ENCODE data around the gene NSF.
"Not testable (repeated sequence)": the region's sequence is repeated elsewhere in the genome, so short reads cannot be mapped to it uniquely, and the experiment has no call there.

NSF gene

DNA sequence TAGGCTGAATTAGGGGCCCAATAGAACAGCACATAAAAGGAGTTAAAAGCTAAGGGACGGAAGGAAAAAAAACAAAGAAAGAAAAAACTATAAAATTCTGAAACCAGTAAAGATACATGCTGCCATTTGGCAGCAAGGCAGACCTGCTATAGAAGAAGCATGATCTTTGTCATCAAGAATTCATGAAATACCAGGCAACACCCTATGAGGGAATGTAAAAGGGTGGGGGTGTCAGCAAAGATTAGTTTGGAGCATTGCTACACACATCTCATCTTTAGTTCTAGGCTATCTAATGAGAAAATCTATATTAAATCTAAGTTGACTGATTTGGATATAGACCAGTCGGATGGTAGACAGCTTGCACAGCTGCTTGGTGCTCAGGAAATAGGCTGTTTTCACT, 73.1 kb downstream of the NSF start:
- H3K4me1 ChIP-seq (ENCODE audit: control insufficient read depth, insufficient read depth, low read length, poor library complexity, severe bottlenecking); H3K27ac ChIP-seq (ENCODE audit: low read depth, low read length, severe bottlenecking); H3K4me3 ChIP-seq (ENCODE audit: extremely low read depth, insufficient read depth, low read length, poor library complexity, severe bottlenecking); H3K36me3 ChIP-seq (ENCODE audit: control insufficient read depth, insufficient read depth, low read length); H3K9me3 ChIP-seq (ENCODE audit: control insufficient read depth, low read length): not testable (repeated sequence)
- WGBS, 2 experiments (ENCODE audit: insufficient coverage in 2 of 2): no CpG with 5 or more reads among the region's 2 CpGs

DNA sequence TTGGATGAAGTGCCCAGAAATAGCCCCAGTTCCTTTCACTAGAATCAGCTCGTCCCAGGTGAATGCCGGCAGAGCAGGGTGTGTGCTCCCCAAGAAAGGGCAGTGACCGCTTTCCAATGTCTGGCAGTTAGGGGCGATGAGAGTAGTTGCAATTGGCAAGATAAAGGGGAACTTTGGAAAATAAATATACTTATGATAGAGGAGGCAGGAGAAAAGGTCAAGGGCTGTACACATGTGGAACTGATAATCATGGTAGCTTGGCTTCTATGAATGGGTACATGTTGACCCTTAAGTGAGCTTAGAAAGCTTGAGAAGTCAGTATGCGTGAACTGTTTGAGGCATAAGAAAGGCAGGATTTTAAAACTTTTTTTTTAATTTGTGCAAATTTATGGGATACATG, 75.5 kb downstream of the NSF start:
- no CpG with 5 or more reads among the region's 5 CpGs for WGBS, 2 experiments (ENCODE audit: insufficient coverage in 2 of 2)
- H3K9me3 ChIP-seq (ENCODE audit: control insufficient read depth, low read length); H3K4me1 ChIP-seq (ENCODE audit: control insufficient read depth, insufficient read depth, low read length, poor library complexity, severe bottlenecking); H3K36me3 ChIP-seq (ENCODE audit: control insufficient read depth, insufficient read depth, low read length); H3K27ac ChIP-seq (ENCODE audit: low read depth, low read length, severe bottlenecking); H3K4me3 ChIP-seq (ENCODE audit: extremely low read depth, insufficient read depth, low read length, poor library complexity, severe bottlenecking): not testable (repeated sequence)

DNA sequence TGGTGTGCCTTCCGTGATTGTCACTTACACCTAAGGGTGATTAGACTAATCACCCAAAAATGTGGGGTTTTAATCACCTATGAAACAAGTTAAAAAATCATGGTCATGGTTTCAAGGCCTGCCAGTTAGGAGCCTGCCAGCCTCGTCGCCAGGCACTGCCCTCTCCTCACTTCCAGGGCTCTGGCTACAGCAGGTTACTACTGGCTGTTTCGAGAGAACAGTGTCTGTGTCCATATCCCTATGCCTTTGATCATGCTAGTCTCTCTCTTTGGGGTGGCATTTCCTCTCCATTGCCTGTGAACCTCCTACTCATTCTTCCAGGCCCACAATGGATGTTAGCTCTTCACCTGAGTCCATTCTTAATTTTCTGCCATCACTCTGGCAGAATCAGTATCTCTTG, 80.3 kb downstream of the NSF start:
- WGBS, 2 experiments (ENCODE audit: insufficient coverage in 2 of 2): no CpG with 5 or more reads among the region's 4 CpGs

DNA sequence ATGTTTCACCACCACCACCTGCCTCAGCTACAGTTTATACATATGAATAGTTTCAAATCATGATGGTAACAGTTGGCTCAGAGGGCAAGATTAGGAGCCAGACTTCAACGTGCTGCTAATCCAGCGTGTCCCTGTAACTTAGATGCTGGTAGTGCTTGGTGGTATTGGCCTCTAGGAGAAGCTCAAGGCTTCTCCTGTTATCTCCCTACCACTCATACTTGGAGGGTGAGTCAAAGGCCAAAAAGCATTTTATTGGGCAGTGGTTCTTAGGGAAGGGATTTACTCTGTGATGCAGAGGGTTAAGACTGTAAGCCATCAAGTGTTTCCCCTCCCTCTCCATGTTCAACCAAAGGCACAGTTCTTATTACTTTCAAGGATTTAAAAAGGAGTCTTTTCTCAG, 82.3 kb downstream of the NSF start:
- H3K4me3 ChIP-seq (ENCODE audit: extremely low read depth, insufficient read depth, low read length, poor library complexity, severe bottlenecking): not testable (repeated sequence)
- WGBS, 2 experiments (ENCODE audit: insufficient coverage in 2 of 2): no CpG with 5 or more reads among the region's 2 CpGs

More for the DNA sequence above, 80.3 kb downstream of the NSF start:
- not testable (repeated sequence) for H3K36me3 ChIP-seq (ENCODE audit: control insufficient read depth, insufficient read depth, low read length); H3K4me1 ChIP-seq (ENCODE audit: control insufficient read depth, insufficient read depth, low read length, poor library complexity, severe bottlenecking); H3K4me3 ChIP-seq (ENCODE audit: extremely low read depth, insufficient read depth, low read length, poor library complexity, severe bottlenecking); H3K27ac ChIP-seq (ENCODE audit: low read depth, low read length, severe bottlenecking); H3K9me3 ChIP-seq (ENCODE audit: control insufficient read depth, low read length)

DNA sequence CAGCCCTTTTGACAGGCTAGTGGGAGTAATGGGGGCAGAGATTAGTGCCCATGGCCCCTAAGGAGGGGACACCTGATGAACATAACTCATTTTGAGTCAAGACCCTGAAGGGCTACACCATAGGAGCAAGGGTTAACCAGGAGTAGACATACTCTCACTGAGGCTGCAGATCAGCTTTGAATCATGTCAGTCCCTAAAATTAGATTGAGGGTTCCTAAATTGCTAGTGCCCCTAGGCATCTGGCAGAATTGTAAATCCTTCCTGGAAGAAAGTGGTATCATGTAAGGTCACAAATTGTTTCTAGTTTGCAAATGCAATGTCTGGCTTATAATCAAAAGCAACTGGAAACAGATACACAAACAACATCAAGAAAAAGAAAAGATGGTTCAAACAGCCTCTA, 87.3 kb downstream of the NSF start:
- H3K4me1 ChIP-seq (ENCODE audit: control insufficient read depth, insufficient read depth, low read length, poor library complexity, severe bottlenecking); H3K4me3 ChIP-seq (ENCODE audit: extremely low read depth, insufficient read depth, low read length, poor library complexity, severe bottlenecking); H3K9me3 ChIP-seq (ENCODE audit: control insufficient read depth, low read length); H3K27ac ChIP-seq (ENCODE audit: low read depth, low read length, severe bottlenecking); H3K36me3 ChIP-seq (ENCODE audit: control insufficient read depth, insufficient read depth, low read length): not testable (repeated sequence)

More for the DNA sequence above, 82.3 kb downstream of the NSF start:
- not testable (repeated sequence) for H3K9me3 ChIP-seq (ENCODE audit: control insufficient read depth, low read length); H3K36me3 ChIP-seq (ENCODE audit: control insufficient read depth, insufficient read depth, low read length); H3K4me1 ChIP-seq (ENCODE audit: control insufficient read depth, insufficient read depth, low read length, poor library complexity, severe bottlenecking); H3K27ac ChIP-seq (ENCODE audit: low read depth, low read length, severe bottlenecking)

DNA sequence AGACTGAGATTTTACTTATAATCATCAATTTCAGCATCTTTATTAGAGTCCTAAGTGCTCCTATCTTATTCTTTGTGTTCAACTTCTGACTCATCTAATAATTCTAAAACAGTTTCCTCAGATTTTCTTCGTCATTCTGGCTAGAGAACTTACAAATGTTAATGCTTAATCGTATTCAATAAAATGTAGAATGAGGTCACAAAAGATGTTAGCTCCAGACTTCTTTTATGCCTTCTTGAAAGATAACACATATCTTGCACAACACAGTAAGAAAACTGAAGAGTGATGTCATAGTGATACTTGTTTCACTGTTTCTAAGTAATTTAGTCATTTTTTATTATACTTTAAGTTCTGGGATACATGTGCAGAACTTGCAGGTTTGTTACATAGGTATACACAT, 93.2 kb downstream of the NSF start:
- not testable (repeated sequence) for H3K27ac ChIP-seq (ENCODE audit: low read depth, low read length, severe bottlenecking); H3K36me3 ChIP-seq (ENCODE audit: control insufficient read depth, insufficient read depth, low read length); H3K9me3 ChIP-seq (ENCODE audit: control insufficient read depth, low read length); H3K4me3 ChIP-seq (ENCODE audit: extremely low read depth, insufficient read depth, low read length, poor library complexity, severe bottlenecking); H3K4me1 ChIP-seq (ENCODE audit: control insufficient read depth, insufficient read depth, low read length, poor library complexity, severe bottlenecking)
- WGBS, 2 experiments (ENCODE audit: insufficient coverage in 2 of 2): no CpG with 5 or more reads among the region's 2 CpGs

DNA sequence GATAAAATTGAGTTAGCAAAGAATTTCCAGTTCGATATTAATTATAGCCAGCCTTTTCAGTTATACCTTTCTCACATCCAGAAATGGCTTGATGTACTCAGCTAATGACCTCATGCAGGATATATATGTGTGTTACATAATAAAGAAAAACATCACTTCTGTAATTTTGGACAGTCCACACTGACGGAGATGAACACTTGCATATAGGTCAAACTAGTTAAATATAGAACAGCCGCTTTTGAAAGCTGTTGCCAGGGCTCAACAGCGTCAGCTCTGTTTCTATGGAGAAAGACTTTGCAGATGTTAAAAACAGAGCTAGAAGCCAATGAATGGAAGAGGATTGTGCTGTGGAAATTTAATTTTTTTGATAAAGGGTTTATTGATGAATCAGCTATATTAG, 94.8 kb downstream of the NSF start:
- not testable (repeated sequence) for H3K27ac ChIP-seq (ENCODE audit: low read depth, low read length, severe bottlenecking)
- no CpG with 5 or more reads among the region's 4 CpGs for WGBS, 2 experiments (ENCODE audit: insufficient coverage in 2 of 2)

DNA sequence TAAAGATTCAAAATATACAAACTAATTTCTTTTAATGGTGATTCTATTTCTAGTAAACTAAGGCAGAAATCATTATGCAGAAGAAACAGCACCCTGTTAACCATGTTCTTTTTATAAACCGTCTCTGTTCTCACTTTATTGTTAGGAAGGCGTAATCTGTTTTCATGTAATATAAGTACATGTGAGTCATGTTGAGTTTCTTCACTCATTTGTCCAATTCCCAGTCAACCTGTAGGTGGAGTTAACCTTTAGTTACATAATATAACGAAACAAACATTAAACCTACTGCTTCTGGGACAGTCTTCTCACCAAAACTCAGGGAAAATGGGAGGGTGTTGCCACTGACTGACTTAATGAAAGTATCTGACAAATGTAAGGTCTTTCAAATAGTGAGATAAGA, 101.7 kb downstream of the NSF start:
- H3K4me3 ChIP-seq (ENCODE audit: extremely low read depth, insufficient read depth, low read length, poor library complexity, severe bottlenecking); H3K36me3 ChIP-seq (ENCODE audit: control insufficient read depth, insufficient read depth, low read length); H3K4me1 ChIP-seq (ENCODE audit: control insufficient read depth, insufficient read depth, low read length, poor library complexity, severe bottlenecking); H3K27ac ChIP-seq (ENCODE audit: low read depth, low read length, severe bottlenecking); H3K9me3 ChIP-seq (ENCODE audit: control insufficient read depth, low read length): not testable (repeated sequence)
- WGBS, 2 experiments (ENCODE audit: insufficient coverage in 2 of 2): no CpG with 5 or more reads among the region's 3 CpGs

More for the DNA sequence above, 94.8 kb downstream of the NSF start:
- not testable (repeated sequence) for H3K4me1 ChIP-seq (ENCODE audit: control insufficient read depth, insufficient read depth, low read length, poor library complexity, severe bottlenecking); H3K9me3 ChIP-seq (ENCODE audit: control insufficient read depth, low read length); H3K36me3 ChIP-seq (ENCODE audit: control insufficient read depth, insufficient read depth, low read length); H3K4me3 ChIP-seq (ENCODE audit: extremely low read depth, insufficient read depth, low read length, poor library complexity, severe bottlenecking)

DNA sequence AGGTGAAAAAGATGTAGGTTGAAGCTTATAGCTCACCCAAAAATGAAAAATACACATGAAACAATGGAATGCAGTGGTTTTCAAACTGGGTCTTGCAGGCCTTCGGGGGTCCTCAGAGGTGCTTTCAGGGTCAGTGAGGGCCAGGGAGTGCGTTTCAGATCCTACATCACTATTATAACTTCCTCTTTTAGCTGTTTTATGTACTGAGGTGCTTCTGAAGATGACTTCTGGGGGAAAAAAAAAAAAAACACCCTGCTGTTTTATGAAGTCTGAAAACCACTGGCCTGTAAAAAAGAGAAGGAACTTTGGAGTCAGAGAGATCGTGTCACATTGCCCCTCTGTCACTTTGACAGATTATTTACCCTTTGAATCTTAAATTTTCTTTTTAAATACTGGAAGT, 102.8 kb downstream of the NSF start:
- not testable (repeated sequence) for H3K9me3 ChIP-seq (ENCODE audit: control insufficient read depth, low read length); H3K4me3 ChIP-seq (ENCODE audit: extremely low read depth, insufficient read depth, low read length, poor library complexity, severe bottlenecking); H3K36me3 ChIP-seq (ENCODE audit: control insufficient read depth, insufficient read depth, low read length); H3K27ac ChIP-seq (ENCODE audit: low read depth, low read length, severe bottlenecking); H3K4me1 ChIP-seq (ENCODE audit: control insufficient read depth, insufficient read depth, low read length, poor library complexity, severe bottlenecking)
- WGBS, 2 experiments (ENCODE audit: insufficient coverage in 2 of 2): no CpG with 5 or more reads among the region's 3 CpGs

DNA sequence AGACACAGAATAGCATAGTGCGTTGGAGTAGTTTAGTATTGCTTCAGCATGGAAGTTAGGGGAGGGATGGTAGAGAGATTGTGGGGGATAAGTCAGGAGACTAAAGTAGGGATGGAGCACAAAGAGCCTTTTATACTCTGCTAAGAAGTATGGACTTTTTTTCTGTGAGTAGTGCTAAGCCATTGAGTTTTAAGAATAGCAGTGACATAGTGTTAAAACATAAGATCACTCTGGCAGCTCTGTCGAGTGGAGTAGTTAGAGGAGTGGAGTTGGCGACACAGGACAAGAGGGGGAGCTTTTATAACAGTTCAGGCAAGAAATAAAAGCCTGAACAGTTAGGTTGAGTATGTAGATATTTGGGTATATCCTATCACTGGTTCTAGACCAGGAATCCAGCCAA, 106.1 kb downstream of the NSF start:
- not testable (repeated sequence) for H3K4me1 ChIP-seq (ENCODE audit: control insufficient read depth, insufficient read depth, low read length, poor library complexity, severe bottlenecking); H3K9me3 ChIP-seq (ENCODE audit: control insufficient read depth, low read length); H3K4me3 ChIP-seq (ENCODE audit: extremely low read depth, insufficient read depth, low read length, poor library complexity, severe bottlenecking); H3K36me3 ChIP-seq (ENCODE audit: control insufficient read depth, insufficient read depth, low read length); H3K27ac ChIP-seq (ENCODE audit: low read depth, low read length, severe bottlenecking)
- no CpG with 5 or more reads among the region's 3 CpGs for WGBS, 2 experiments (ENCODE audit: insufficient coverage in 2 of 2)

DNA sequence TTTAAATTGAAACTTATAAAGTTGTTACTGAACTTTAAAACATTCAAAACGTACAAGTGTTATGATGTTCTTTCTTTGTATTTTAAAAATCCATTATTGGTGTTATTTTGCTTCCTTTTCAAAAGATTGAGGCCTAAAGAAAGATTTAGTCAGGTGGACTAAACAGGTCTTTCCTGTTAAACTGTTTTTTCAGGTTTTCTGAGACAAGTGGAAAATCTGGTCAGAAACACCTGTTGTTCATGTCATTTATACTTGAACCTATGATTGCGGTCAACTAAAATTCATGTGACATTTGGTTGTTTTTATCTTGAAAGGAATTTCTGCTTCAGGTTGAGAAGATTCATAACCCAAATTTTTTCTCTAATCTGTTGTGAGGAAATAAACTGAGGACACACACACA, 108.5 kb downstream of the NSF start:
- not testable (repeated sequence) for H3K27ac ChIP-seq (ENCODE audit: low read depth, low read length, severe bottlenecking); H3K4me1 ChIP-seq (ENCODE audit: control insufficient read depth, insufficient read depth, low read length, poor library complexity, severe bottlenecking); H3K36me3 ChIP-seq (ENCODE audit: control insufficient read depth, insufficient read depth, low read length); H3K4me3 ChIP-seq (ENCODE audit: extremely low read depth, insufficient read depth, low read length, poor library complexity, severe bottlenecking); H3K9me3 ChIP-seq (ENCODE audit: control insufficient read depth, low read length)
- WGBS, 2 experiments (ENCODE audit: insufficient coverage in 2 of 2): no CpG with 5 or more reads among the region's 2 CpGs

DNA sequence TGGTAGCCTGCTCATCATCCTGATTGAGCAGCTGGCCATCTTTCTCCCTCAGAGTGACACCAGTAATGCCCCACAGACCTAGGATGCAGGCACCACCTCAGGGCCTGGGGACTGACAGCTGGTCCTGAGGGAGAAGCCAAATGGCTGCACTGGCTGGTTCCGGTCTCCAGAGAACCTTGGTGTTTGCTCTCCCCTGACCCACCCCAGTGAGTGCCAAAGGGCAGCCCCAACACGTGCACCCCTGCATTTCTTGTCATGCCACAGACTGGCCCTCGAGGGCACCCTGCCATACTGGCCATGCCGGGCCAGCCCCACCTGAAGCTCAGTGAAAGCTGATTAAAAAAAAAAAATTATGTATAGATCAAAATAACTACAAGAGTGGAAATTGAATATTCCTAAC, 127.5 kb downstream of the NSF start:
- Histone ChIP-seq H3K4me3 (ENCODE audit: extremely low read depth, insufficient read depth, low read length, poor library complexity, severe bottlenecking) (no peak overlapping the region), H3K27ac (ENCODE audit: low read depth, low read length, severe bottlenecking) (no peak overlapping the region), H3K4me1 (ENCODE audit: control insufficient read depth, insufficient read depth, low read length, poor library complexity, severe bottlenecking) (peaks cover 8% of the 10 kb centered on the region), H3K36me3 (ENCODE audit: control insufficient read depth, insufficient read depth, low read length) (peaks cover 2% of the 10 kb centered on the region), H3K9me3 (ENCODE audit: control insufficient read depth, low read length) (no peaks in the 10 kb centered on the region)
- WGBS, 2 experiments (ENCODE audit: insufficient coverage in 2 of 2): 88 to 100% methylated on average over 1 to 2 of the region's 4 CpGs
